NCI-H526 (cell line): ENCODE measurements around the gene BOK.
"Not testable (repeated sequence)": the region's sequence is repeated elsewhere in the genome, so short reads cannot be mapped to it uniquely, and the experiment has no call there.

Source experiments
- DNase-seq, 2 experiments: peaks; one replicate each; lab custom pipeline; 2025; lab: John Stamatoyannopoulos, UW

BOK gene

GRCh38 chr2:241558532-241559322 is at the start of gene BOK:
Gene BOK, plus strand, starts transcription at chr2:241558745. Its CDS starts 739 bp downstream, at chr2:241559484.
- DNase-seq, result peak; percentile 33 to 77

GRCh38 chr2:241509155-241509784 is 49.3 kb upstream of the BOK start:
- peak in 1 of 2 experiments; percentile 33 for DNase-seq

GRCh38 chr2:241511091-241511741 is 47.3 kb upstream of the BOK start:
- DNase-seq, result no peak

GRCh38 chr2:241514553-241514952 is 44.0 kb upstream of the BOK start:
- DNase-seq, result no peak

- no peak for DNase-seq
Observed at GRCh38 chr2:241514986-241515737, 43.4 kb upstream of the BOK start.

- no peak for DNase-seq
Observed at GRCh38 chr2:241516520-241516965, 42.0 kb upstream of the BOK start.

- no peak for DNase-seq
Observed at GRCh38 chr2:241517297-241517696, 41.2 kb upstream of the BOK start.

- DNase-seq, result peak; percentile 56 to 86
Observed at GRCh38 chr2:241519669-241520068, 38.9 kb upstream of the BOK start.

GRCh38 chr2:241522477-241522876 is 36.1 kb upstream of the BOK start:
- no peak for DNase-seq

- not testable (repeated sequence) for DNase-seq
Observed at GRCh38 chr2:241525818-241526780, 32.4 kb upstream of the BOK start.

- DNase-seq, result no peak
Observed at GRCh38 chr2:241530571-241530970, 28.0 kb upstream of the BOK start.

- DNase-seq, result no peak
Observed at GRCh38 chr2:241531161-241531722, 27.3 kb upstream of the BOK start.

GRCh38 chr2:241532168-241532567 is 26.4 kb upstream of the BOK start:
- DNase-seq, result no peak

- no peak for DNase-seq
Observed at GRCh38 chr2:241532733-241533601, 25.6 kb upstream of the BOK start.

GRCh38 chr2:241534293-241534692 is 24.3 kb upstream of the BOK start:
- no peak for DNase-seq

- no peak for DNase-seq
Observed at GRCh38 chr2:241534701-241535375, 23.7 kb upstream of the BOK start.

GRCh38 chr2:241535871-241536655 is 22.5 kb upstream of the BOK start:
- DNase-seq, result no peak
